HG03469 (cell line): ENCODE data around the gene BMP5.

Experiments used
- ATAC-seq: cut with Tn5 transposase; IDR thresholded peaks from one replicate; pipeline ENCODE4 v1.9.1; 2021; ENCODE audit warnings: mild to moderate bottlenecking, moderate library complexity, moderate number of reproducible peaks; ENCODE audit not compliant: unreplicated experiment

Gene BMP5

DNA sequence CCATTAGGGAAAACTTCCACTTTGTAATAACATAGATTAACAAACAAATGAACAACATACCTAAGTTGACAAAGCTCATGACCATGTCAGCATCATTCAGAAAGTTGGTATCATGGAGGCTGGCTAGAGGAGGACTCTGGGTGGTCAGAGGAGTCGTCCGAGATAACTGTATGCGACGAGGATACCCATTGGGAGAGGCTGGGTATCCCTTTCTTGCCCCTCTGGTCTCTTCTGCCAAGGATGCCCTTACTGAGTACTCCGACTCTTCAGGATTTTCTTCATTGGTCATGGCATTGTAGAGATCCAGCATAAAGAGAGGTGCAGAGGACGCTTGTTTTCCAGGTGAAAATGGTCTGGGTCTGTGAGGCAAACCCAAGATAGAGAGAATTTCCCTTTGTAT is 1.1 kb downstream of the BMP5 start:
- ATAC-seq = no peak

DNA sequence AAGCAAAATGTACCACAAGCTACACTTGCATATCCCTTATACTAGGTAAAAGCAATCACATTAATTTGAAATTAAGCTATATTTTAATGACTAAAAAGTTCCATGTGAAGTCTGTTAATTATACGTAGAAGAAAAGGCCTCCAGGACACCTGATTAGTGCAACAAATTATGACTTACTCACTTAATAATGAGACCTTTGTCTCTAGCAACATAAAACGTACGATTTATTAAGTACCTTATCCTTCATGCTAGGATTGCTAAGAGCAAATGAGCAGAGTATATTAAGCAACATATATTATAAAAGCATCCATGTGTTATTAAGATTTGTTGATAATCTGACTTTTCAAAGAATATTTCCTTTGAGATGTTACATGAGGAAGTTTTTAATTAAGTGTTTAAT is 2.5 kb downstream of the BMP5 start:
- ATAC-seq = no peak

DNA sequence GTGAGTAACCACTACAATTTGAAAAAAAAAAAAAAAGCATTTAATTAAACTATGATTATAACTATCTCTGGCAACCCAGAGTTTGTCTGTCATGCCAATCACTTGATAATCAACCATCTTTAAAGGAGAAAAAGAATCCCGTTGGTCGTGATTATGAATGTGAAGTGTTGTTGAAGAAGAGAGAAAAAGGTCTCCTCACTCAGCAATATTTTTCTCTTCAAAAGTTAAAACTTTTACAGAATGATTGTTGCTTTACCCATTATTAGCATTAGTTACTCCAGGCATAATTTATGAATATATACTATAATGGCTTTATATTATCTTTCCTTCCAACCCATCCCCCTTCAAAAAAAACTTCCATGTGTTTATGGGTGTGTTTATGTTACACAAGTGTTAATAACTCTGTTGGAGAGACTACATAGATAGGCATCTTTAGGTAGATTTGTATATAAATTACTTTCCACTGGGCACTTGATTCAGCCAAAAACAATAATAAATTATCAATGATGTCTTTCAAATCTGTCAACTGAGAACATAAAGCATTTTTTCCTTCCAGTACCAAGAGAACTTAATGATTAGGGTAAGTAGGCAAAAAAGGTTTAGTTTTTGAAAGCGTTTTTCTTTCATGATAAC is 5.1 kb downstream of the BMP5 start:
- ATAC-seq = no peak

DNA sequence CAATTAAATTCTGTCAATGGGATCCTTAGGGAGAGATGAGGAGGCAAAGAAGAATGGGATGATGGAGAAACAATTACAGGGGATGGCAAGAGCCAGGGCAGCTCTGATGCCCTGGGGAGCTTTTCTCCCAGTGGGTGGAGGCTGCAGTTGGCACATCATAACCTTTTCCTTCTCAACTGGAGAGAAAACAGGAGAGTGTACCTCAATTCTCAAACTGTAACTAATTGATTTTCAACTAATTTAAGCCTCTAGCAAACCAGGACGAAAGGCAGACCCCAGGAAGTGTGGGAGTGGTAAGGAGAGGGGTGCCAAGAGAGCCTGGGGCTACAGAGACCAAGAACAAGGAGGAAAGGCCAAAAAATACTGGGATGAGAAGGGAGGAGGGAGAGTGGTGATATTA is 5.7 kb downstream of the BMP5 start:
- ATAC-seq = no peak

DNA sequence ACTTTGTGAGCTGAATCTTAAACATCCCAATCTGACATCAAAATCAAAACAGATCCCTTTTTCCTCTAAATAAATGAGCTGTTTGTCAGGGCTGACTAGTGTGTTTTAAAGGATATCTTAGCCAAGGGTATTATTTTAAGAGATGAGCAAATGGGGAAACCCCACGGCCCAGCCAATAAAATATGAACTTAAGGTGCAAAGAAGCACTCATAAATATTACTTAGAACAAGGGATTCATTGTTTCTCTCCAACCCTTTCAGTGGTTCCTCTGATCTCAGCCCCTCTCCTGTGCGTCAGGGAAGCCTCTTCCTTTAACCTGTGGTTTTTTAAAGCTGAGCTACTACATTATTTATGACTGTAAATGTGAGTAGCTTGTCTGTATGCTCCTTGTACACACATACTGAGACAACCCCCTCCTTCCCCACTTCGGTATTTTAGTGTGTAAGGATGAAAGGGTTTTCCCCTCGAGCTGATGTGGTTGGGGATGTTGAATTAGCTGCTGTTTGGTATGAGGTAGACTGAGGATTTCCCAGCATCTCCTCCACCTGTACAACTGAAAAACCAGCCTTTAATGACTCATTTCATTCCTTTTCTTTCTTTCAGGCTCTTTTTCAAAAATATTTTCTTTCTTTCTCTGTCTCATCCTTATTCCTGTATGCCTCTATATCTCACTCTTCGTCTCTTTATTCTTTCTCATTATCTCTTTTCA is 6.5 kb downstream of the BMP5 start:
- ATAC-seq = peak; percentile 90

DNA sequence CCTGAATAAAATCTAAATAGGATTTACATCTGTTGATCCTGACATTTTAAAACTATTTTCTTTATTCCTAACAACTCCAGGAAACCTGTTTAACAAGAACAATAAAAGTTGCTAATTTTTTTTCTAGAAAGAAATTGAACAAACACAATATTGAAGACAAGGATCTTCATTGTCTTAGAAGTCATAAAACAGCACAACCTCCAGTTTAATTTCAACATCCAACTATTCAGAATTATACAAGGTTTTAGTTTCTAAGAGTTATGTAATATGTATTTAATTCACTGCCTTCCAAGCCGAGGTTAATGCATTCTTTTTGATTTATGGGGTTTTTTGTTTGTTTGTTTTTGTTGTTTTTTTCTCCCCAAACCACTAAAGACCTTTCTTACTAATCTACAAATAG is 7.2 kb downstream of the BMP5 start:
- no peak for ATAC-seq

DNA sequence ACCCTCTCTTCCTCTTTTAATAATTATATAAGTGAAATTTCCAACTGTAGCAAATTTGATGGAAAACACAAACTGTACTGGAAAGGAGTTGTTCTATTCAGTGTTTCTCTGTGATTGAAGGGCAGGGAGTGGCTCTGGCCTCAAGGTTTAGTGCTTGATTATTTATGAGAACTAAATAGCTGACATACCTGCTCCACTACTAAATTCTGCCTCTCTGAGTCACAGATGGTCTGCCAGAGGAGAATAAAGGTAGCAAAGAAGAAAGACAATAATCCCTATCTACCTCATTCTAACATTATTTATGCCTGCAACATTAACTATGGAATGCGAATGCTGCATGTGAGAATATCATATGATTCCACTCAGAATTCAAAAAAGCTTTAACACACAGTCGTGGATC is 9.3 kb downstream of the BMP5 start:
- no peak for ATAC-seq

DNA sequence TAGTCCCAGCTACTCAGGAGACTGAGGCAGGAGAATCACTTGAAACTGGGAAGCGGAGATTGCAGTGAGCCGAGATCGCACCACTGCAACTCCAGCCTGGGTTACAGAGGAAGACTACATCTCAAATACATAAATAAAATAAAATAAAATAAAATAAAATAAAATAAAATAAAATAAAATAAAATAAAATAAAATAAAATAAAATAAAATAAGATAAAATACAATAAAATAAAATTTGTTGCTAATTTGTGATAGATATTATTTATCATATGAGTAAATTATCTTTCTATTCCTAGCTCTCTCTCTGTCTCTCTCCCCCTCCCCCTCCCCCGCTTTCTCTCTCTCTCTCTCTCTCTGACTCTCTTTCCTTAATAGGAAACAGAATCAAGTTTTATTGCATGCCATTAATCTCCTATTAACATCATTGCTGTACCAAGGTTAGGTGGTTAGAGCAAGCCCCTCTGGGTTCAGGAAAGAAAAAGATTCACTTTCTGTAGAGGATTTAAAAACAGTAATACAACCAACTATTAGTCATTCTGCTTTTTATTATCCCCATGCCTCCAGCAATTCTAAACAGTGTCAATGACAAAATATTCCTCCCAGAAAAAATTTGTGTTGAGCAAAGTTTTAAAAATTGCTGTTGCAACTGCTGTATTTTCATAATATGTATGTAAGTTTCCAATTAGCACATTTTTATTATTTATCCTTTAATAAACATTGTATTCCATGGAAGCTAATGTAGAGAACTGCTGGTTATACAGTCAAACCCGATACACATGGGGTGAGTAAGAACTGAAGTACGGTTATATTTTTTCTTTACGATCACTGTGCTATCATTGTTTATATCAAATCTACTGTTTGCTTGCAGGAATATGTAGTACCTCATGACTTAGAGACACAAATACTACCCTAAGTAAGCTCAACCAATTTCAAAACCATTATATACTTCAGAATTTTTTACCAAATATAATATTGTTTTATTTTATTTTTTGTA is 22.1 kb downstream of the BMP5 start:
- no peak for ATAC-seq

DNA sequence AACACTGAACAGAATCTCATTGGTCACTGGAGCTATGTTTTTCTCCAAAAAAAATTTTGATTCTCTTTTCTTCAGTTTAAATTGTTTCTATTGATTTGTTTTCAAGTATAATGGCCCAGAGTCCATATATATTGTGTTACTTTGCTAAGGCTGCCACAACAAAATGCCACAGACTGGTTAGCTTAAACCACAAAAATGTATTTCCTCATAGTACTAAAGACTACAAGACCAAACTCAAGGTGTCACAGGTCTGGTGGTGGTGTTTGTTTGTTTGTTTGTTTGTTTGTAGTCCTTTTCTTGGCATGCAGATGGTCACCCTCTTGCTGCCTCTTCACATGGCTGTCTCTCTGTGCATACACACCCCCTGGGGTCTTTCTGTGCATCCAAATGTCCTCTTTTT is 34.0 kb downstream of the BMP5 start:
- no peak for ATAC-seq

DNA sequence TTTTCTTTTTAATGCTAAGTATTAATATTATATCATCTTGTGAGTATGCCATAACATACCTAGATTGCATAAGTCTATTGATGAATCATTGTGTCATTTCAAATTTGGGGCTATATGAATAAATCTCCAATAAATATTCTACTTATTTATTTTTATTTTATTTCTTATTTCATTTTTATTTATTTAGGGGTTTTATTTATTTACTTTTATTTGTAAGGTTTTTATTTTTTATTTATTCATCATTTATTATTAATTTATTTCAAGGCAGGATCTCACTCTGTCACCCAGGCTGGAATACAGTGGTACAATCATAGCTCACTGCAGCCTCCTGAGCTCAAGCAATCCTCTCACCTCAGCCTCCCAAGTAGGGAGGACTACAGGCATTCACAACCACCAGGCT is 36.3 kb downstream of the BMP5 start:
- ATAC-seq = no peak

DNA sequence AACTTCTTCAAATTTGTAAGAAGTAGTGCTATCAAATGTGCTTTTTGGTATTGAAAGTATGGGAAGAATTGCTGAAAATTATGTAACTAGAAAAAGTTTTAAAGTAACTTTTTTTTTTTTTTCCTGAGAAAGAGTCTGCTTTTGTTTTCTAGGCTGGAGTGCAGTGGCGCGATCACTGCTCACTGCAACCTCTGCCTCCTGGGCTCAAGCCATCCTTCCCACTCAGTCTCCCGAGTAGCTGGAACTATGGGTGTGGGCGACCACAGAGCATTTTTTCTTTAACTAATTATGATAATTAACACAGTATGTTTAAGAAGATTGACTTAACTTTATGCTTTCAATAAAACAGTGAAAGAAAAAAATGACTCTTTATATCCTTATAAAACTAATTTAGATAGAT is 38.4 kb downstream of the BMP5 start:
- ATAC-seq = no peak

DNA sequence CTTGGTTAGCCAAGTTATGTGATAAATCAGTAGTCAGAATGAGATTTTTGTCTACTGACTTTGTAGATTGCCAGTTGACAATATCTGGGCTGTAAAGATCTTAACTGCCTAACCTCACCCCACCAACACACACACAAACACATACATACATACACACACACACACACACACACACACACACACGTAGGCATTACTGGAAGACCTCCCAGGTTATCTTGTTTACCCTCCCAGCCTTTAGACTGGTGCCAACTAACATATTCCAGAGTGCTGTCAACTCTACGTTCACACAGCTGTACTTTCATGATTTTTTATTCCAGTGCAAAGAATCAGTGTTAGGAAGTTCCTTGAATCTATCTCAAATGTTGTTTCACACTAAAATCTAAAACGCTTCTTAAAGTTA is 38.9 kb downstream of the BMP5 start:
- ATAC-seq = no peak

DNA sequence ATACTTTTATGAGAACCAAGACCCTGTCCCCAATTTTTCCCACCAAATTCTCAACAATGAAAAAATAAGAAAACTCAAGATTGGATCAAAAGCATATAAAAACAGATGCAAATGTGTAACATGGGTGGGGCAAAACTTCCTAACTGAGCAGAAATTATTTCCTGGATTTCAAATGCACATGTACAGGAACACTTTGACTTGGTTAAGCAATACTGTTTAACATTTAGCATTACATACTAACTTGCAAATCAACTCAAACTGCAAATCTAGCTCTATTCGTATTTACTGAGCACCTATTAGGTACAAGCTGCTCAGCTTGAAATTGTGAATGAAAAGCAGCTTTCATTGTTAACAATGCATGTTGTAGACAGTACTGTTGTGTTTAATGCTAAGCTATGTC is 40.2 kb downstream of the BMP5 start:
- ATAC-seq = no peak

DNA sequence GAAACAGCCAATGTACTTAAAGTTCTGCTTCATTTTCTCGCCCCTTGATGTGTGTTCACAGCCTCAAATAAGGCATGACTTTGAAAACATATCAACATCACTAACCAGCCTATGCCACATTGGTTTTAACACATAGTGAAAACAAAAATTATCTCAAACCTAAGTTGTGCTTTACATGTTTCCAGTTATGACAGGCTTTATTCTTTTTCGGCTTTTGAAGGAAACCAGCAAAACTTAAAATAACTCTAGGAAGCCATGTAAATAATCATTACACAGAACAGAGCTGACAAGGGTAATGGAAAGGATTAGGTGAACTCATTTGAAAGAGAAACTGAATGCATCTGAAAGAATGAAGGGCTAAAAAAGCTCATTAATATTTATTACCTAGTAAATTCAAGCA is 42.1 kb downstream of the BMP5 start:
- no peak for ATAC-seq

DNA sequence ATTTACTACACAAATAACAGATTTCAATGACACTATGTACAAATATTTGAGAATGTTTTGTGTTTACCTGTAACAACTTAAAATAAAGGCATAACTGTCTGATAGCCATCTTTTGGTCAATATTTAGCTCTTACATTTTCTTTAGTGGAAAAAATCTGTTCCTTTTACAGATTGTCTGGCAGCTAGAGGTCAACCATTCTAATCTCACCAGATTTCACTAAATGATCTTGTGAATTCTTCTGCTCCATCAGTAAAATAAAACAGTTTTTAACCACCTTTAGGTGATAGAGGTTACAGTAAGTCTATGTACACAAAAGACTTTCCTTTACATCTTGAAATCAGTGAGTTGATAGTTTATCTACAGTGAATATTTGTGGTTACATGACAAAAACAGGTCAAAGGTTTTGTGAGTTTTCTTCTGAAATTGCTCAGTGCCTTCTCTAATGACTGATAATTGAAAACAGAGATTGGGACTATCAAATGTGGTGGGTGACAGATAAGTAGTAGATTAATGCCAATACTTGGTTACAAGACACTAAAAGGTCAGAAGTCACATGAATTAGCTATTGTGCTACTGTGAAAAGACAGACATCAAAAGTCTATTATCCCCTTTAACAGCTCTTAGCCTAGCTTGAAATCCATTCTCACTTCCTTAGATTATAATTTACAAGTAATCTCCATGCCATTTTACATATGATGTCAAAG is 47.4 kb downstream of the BMP5 start:
- ATAC-seq = no peak

DNA sequence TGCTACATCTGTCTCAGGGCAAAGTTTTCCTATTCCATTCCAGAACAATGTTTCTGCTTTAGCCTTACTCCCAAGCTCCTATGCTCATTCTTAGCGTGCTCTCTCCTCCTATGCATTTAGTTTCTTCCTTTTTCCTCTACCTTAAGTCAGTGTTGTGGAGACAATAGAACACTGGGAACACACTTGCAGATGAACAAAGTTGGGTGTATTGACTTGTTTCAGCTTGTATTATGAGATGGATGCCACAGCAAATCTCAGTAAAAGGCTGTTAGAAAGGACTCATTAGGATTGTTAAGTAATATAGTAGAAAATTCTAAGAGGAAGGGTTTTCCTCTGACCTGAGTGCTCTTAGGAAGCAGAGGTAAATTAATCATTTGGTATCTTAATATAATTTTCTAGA is 48.4 kb downstream of the BMP5 start:
- ATAC-seq = no peak

DNA sequence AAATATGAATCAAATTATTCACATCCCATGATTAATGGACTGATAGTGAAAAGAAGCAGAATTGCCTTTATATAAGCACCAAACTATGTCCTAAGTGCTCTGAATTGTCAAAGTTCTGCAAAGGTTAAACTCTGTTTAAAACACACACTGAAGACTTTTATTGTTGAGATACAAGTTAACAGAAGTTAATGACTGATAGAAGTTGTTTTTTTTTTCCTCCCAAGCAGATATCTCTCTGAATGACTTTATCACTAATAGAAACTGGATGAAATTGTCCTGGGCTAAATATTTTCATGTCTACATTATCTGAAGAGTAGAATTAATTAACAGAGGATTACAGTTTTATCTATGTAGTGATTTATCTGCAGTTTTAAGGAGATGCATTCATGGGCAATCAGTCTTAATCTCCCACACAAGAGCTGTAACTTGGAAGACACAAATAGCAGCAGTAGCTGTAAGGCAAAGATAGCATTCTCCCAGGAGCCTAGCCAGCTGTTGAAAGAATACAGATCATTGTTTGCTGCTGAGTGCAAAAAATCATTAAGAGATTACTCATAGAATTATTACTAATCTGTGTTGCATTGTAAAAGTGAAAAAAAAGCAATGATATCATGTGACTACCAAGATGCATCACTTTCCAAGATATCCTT is 49.9 kb downstream of the BMP5 start:
- no peak for ATAC-seq

DNA sequence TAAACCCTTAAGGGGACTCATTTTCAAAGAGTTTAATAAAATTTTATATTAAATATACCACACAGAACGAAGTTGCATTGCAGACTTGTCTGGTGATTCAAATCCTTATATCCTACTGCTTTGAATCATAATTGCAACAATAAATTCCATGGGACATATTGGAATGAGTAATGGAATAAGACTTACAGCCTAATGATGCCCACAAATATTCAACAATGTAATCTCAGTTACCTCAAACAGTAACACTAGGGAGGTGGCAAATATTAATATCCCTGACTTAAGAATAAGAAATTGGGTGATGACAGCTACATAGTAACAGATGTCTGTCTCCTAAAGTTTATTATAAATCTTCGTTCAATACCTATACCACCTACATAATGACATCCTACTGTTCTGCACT is 52.6 kb downstream of the BMP5 start:
- no peak for ATAC-seq

DNA sequence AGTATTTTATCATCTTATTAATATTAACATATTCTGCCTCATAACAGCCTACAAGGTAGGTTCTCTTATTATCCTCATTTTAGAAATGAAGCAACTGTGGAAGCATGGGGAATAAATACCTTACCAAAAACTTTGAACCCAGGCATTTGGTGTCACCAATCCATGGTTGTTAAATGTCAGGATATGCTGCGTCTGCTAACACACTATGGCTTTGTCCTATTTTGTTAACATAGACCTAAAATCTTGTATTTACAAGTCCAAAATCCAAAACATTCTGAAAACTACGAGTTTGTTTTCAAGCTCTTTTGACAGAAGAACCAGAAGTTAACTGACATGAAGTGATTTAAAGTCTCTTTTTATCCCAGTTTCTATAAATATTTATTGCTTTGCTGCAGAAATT is 53.4 kb downstream of the BMP5 start:
- no peak for ATAC-seq

DNA sequence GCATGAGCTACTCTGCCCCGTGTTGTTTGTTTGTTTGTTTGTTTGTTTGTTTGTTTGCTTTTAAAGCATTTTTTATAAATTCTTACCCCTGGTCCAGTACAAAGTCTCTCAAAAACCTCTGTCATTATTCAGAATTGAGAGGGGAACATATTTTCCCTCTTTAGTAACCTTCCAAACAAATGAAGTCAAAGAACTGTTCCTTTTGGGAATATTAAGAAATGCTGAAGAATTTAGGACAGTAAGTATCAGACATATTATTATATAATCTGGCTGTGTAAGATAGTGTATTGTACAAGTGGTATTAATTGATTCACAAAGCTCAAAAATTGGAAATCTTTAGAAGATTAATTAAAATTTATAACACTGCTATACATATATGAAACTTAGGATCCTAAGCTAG is 54.7 kb downstream of the BMP5 start:
- no peak for ATAC-seq

DNA sequence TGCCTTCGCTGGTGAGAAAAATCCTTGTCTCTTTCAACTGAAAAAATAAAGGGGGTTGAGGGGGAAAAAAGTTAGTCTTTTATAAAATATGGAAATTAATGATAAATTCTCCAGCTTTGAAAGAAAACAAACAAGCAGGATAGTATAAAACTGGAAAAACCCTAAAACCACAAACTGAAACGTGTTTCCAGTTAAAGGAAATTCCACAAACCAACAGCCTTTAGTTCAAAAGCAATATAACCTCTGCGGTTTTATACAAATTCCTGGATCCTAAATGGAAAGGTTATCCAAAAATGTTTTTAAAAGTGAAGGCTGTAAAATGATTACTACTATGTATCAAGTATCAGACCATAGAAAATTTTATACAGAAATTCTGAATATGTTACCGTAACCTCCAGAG is 55.6 kb downstream of the BMP5 start:
- no peak for ATAC-seq
